Stimulated activated effector memory CD8-positive, alpha-beta T cell treated with anti-CD3 and anti-CD28 coated beads, Interleukin-12 subunit alpha, Interleukin-12 subunit beta, amount 100 ng/mL, for 72 hours (primary cell): ENCODE results near the gene DHX36.

Experiments used
- ATAC-seq: fragments of 150-1000 bp; cut with Tn5 transposase; 2 replicates; pipeline ENCODE4 v1.10.0; 2021
- DNase-seq, 2 donors: peaks; one replicate each; pipeline ENCODE4 v3.0.0; 2021 to 2022; ENCODE audit warnings: low spot score in 2 of 2
- H3K27ac Mint-ChIP-seq: one replicate; pipeline ENCODE4 v1.8.0; 2022; ENCODE audit warnings: mild to moderate bottlenecking, mixed read lengths
- H3K36me3 Mint-ChIP-seq: one replicate; pipeline ENCODE4 v1.8.0; 2022; ENCODE audit warnings: mild to moderate bottlenecking, mixed read lengths
- H3K4me1 Mint-ChIP-seq: one replicate; pipeline ENCODE4 v1.8.0; 2022; ENCODE audit warnings: mixed read lengths
- H3K4me3 Mint-ChIP-seq: one replicate; pipeline ENCODE4 v1.8.0; 2022; ENCODE audit warnings: mild to moderate bottlenecking, mixed read lengths
- H3K9me3 Mint-ChIP-seq: one replicate; pipeline ENCODE4 v1.8.0; 2022; ENCODE audit warnings: mixed read lengths

DHX36 gene

GRCh38 chr3:154323891-154324738 is at the start of gene DHX36:
DHX36 (minus strand) TSS chr3:154324487; CDS start chr3:154324416, 71 bp downstream.
- peaks cover 24% of the 10 kb centered on the region for H3K36me3 Mint-ChIP-seq
- peaks cover 8% of the 10 kb centered on the region for H3K4me1 Mint-ChIP-seq
- H3K9me3 Mint-ChIP-seq, result no peaks in the 10 kb centered on the region
- no peak within 1 kb of the TSS for H3K4me3 Mint-ChIP-seq
- peak; percentile 74 to 94 for DNase-seq
- peak; percentile 96 for ATAC-seq
- peak within 1 kb of the TSS; percentile 99 for H3K27ac Mint-ChIP-seq

GRCh38 chr3:154367221-154367620 is 42.9 kb upstream of the DHX36 start:
- no peak overlapping the region for H3K4me3 Mint-ChIP-seq
- no peaks in the 10 kb centered on the region for H3K36me3 Mint-ChIP-seq
- no peaks in the 10 kb centered on the region for H3K9me3 Mint-ChIP-seq
- no peaks in the 10 kb centered on the region for H3K4me1 Mint-ChIP-seq
- no peak overlapping the region for H3K27ac Mint-ChIP-seq
- DNase-seq (no peak), ATAC-seq (no peak)

- Mint-ChIP-seq H3K4me3 (no peak overlapping the region), H3K27ac (no peak overlapping the region), H3K9me3 (no peaks in the 10 kb centered on the region), H3K4me1 (no peaks in the 10 kb centered on the region), H3K36me3 (no peaks in the 10 kb centered on the region)
- ATAC-seq (peak; percentile 42), DNase-seq (no peak)
These were observed 40.6 kb upstream of the DHX36 start for GRCh38 chr3:154364849-154365248.

- H3K36me3 Mint-ChIP-seq, result no peaks in the 10 kb centered on the region
- no peak overlapping the region for H3K4me3 Mint-ChIP-seq
- ATAC-seq (no peak), DNase-seq (no peak)
- no peak overlapping the region for H3K27ac Mint-ChIP-seq
- no peaks in the 10 kb centered on the region for H3K4me1 Mint-ChIP-seq
- H3K9me3 Mint-ChIP-seq, result no peaks in the 10 kb centered on the region
These were observed 36.8 kb upstream of the DHX36 start for GRCh38 chr3:154361099-154361498.

GRCh38 chr3:154356009-154356408 is 31.7 kb upstream of the DHX36 start:
- H3K4me3 Mint-ChIP-seq, result no peak overlapping the region
- DNase-seq (no peak), ATAC-seq (no peak)
- no peak overlapping the region for H3K27ac Mint-ChIP-seq
- H3K9me3 Mint-ChIP-seq, result no peaks in the 10 kb centered on the region
- no peaks in the 10 kb centered on the region for H3K36me3 Mint-ChIP-seq
- no peaks in the 10 kb centered on the region for H3K4me1 Mint-ChIP-seq

GRCh38 chr3:154349223-154349622 is 24.9 kb upstream of the DHX36 start:
- no peaks in the 10 kb centered on the region for H3K36me3 Mint-ChIP-seq
- H3K4me1 Mint-ChIP-seq, result no peaks in the 10 kb centered on the region
- H3K4me3 Mint-ChIP-seq, result no peak overlapping the region

GRCh38 chr3:154345422-154346122 is 21.3 kb upstream of the DHX36 start:
- ATAC-seq, result no peak
- Mint-ChIP-seq H3K9me3 (no peaks in the 10 kb centered on the region), H3K27ac (no peak overlapping the region), H3K4me1 (no peaks in the 10 kb centered on the region), H3K4me3 (no peak overlapping the region), H3K36me3 (no peaks in the 10 kb centered on the region)
- DNase-seq, result no peak

More at GRCh38 chr3:154349223-154349622, 24.9 kb upstream of the DHX36 start:
- ATAC-seq, result no peak
- no peak overlapping the region for H3K27ac Mint-ChIP-seq
- DNase-seq, result no peak
- no peaks in the 10 kb centered on the region for H3K9me3 Mint-ChIP-seq

- ATAC-seq, result no peak
These were observed 14.3 kb upstream of the DHX36 start for GRCh38 chr3:154338570-154338969.

GRCh38 chr3:154338008-154338407 is 13.7 kb upstream of the DHX36 start:
- ATAC-seq (no peak), DNase-seq (no peak)
- H3K4me3 Mint-ChIP-seq, result no peak overlapping the region
- no peaks in the 10 kb centered on the region for H3K4me1 Mint-ChIP-seq
- H3K9me3 Mint-ChIP-seq, result no peaks in the 10 kb centered on the region
- no peaks in the 10 kb centered on the region for H3K36me3 Mint-ChIP-seq
- H3K27ac Mint-ChIP-seq, result no peak overlapping the region

More at GRCh38 chr3:154338570-154338969, 14.3 kb upstream of the DHX36 start:
- no peaks in the 10 kb centered on the region for H3K4me1 Mint-ChIP-seq
- H3K36me3 Mint-ChIP-seq, result no peaks in the 10 kb centered on the region
- no peaks in the 10 kb centered on the region for H3K9me3 Mint-ChIP-seq
- DNase-seq, result no peak
- H3K27ac Mint-ChIP-seq, result no peak overlapping the region
- H3K4me3 Mint-ChIP-seq, result no peak overlapping the region

GRCh38 chr3:154334973-154335420 is 10.7 kb upstream of the DHX36 start:
- Mint-ChIP-seq H3K4me1 (no peaks in the 10 kb centered on the region), H3K9me3 (no peaks in the 10 kb centered on the region), H3K36me3 (no peaks in the 10 kb centered on the region), H3K4me3 (no peak overlapping the region), H3K27ac (no peak overlapping the region)
- ATAC-seq, result no peak
- no peak for DNase-seq

GRCh38 chr3:154327871-154328270 is 3.6 kb upstream of the DHX36 start:
- Mint-ChIP-seq H3K4me1 (peaks cover 8% of the 10 kb centered on the region), H3K27ac (no peak overlapping the region), H3K9me3 (no peaks in the 10 kb centered on the region), H3K4me3 (no peak overlapping the region), H3K36me3 (peaks cover 13% of the 10 kb centered on the region)
- no peak for DNase-seq
- no peak for ATAC-seq

- H3K36me3 Mint-ChIP-seq, result peaks cover 24% of the 10 kb centered on the region
- H3K4me1 Mint-ChIP-seq, result peaks cover 8% of the 10 kb centered on the region
- DNase-seq (no peak), ATAC-seq (no peak)
- H3K4me3 Mint-ChIP-seq, result no peak overlapping the region
- no peaks in the 10 kb centered on the region for H3K9me3 Mint-ChIP-seq
- peak overlapping the region; percentile 99 for H3K27ac Mint-ChIP-seq
These were observed 632 bp upstream of the DHX36 start for GRCh38 chr3:154324919-154325318.

- H3K4me3 Mint-ChIP-seq, result peak overlapping the region; percentile 9
- H3K4me1 Mint-ChIP-seq, result no peaks in the 10 kb centered on the region
- DNase-seq (no peak), ATAC-seq (peak; percentile 75)
- peak overlapping the region; percentile 59 for H3K27ac Mint-ChIP-seq
- H3K9me3 Mint-ChIP-seq, result no peaks in the 10 kb centered on the region
- H3K36me3 Mint-ChIP-seq, result peaks cover 59% of the 10 kb centered on the region
These were observed 7.1 kb downstream of the DHX36 start for GRCh38 chr3:154316974-154317767.

GRCh38 chr3:154314152-154314551 is 10.1 kb downstream of the DHX36 start:
- H3K4me3 Mint-ChIP-seq, result no peak overlapping the region
- H3K36me3 Mint-ChIP-seq, result peaks cover 82% of the 10 kb centered on the region
- DNase-seq (no peak), ATAC-seq (no peak)
- H3K9me3 Mint-ChIP-seq, result no peaks in the 10 kb centered on the region
- no peak overlapping the region for H3K27ac Mint-ChIP-seq
- no peaks in the 10 kb centered on the region for H3K4me1 Mint-ChIP-seq

- Mint-ChIP-seq H3K4me1 (peaks cover 14% of the 10 kb centered on the region), H3K27ac (no peak overlapping the region), H3K9me3 (no peaks in the 10 kb centered on the region), H3K4me3 (no peak overlapping the region), H3K36me3 (peaks cover 100% of the 10 kb centered on the region)
- ATAC-seq (peak; percentile 62), DNase-seq (no peak)
These were observed 13.4 kb downstream of the DHX36 start for GRCh38 chr3:154310840-154311239.
